GM19328 (cell line): ENCODE measurements around the gene MLKL.
"Not testable (repeated sequence)": the region's sequence is repeated elsewhere in the genome, so short reads cannot be mapped to it uniquely, and the experiment has no call there.

Experiments
- ATAC-seq: cut with Tn5 transposase; IDR thresholded peaks from one replicate; pipeline ENCODE4 v1.9.1; 2021; ENCODE audit warnings: mild to moderate bottlenecking, moderate library complexity; ENCODE audit not compliant: unreplicated experiment

MLKL gene

DNA sequence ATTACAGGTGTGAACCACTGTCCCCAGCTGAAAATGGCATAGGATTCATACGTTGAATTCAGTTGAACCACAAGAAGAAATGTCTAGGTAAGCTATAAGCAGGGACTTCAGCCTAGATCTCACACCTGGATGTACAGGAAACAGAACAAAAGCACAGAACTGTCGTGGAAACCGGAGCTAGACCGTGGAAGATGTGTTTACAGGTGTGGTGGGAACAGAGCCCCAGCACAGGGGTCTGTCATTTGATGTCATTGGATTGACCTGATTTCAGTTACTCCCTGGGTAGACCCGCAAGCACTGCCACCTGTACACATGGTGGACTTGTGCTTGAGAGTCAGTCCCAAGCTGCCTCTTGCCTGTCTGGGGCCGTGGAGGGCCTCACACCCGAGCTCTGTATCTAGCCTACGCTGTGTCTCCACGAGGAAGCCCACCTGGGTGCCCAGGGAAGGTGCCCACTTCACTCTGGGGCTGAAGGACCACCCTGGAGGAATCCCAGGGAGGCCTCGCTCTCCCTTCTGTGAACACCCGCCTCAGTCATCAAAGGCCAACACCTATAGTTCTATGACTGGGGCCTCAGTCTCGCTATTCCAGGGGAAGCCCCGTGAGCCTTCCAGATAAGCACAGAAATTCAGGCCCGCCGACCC is 32.2 kb upstream of the MLKL start:
- ATAC-seq, result no peak

GRCh38 chr16:74731853-74732477 is 31.3 kb upstream of the MLKL start:
- ATAC-seq, result no peak

GRCh38 chr16:74729783-74730683 is 29.4 kb upstream of the MLKL start:
- no peak for ATAC-seq

DNA sequence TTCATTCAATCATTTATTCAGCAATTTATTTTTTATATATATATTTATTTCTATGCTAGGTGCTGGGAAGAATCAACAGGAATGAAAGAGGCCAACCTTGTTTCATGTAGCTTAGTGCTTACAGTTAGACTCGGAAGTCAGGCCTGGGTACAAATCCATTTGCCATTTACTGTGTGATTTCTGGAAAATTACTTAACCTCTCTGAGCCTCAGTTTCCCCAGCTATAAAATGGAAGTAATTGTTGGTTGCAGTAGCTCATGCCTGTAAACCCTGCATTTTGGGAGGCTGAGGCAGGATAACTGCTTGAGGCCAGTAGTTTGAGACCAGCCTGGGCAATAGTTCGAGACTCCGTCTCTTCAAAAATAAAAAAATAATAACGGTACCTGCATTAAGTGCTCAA is 27.2 kb upstream of the MLKL start:
- no peak for ATAC-seq

DNA sequence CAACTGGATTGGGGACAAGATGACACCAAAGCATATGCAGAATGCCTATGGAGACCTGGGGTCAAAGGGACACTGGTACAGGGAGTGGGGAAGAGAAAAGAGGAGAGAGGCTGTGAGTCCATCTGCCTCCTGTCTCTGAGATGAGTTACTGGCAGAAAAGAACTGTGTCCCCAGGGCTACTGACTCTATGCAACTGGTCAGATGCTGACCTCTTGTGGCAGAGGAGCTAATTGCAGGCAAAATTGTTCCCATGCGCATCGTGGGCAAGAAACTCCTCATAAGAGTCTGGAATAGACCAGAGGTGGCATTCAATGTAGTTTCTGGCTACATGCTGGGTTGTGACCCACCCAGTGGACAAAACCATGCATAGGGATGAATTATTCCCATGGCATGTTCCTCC is 26.1 kb upstream of the MLKL start:
- ATAC-seq, result no peak

GRCh38 chr16:74725651-74726455 is 25.2 kb upstream of the MLKL start:
- ATAC-seq, result no peak

DNA sequence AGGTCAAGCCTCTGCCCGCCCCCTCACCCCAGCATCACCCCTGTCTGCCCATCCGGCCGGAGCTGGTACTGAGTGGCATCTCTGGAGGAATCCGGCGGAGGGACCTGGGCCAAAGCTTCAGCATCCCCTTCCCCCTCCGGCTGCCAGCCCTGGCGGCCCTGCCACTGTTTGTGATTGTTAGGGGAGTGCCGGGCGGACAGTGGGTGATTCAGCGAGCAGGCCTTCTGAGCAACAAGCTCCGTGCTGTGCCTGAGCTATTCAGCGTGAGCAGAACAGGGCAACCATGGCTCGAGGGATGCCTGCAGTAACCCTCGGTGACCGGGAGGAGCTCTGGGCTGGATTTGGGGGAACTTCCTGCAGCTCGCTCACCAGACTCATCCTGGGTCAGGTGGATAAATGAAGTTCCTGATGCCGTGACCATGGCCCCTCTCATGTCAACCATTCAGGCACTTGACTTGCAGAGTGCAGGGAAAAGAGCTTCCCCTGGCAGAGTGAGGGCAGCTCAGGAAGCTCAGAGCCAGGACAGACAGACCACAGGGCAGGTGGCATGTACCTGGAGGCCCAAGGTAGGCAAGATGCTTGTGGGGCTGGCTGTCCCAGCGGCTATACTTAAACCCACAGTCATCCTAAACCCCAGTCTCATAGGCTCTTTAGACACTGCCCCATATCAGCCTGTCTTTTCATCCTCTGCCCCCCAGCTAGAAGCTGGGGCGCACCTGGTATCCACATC is 24.3 kb upstream of the MLKL start:
- ATAC-seq, result no peak

GRCh38 chr16:74723256-74723655 is 22.6 kb upstream of the MLKL start:
- ATAC-seq, result no peak

- not testable (repeated sequence) for ATAC-seq
These were observed 21.5 kb upstream of the MLKL start for GRCh38 chr16:74722156-74722555.

GRCh38 chr16:74721716-74722115 is 21.1 kb upstream of the MLKL start:
- no peak for ATAC-seq

- no peak for ATAC-seq
These were observed 19.9 kb upstream of the MLKL start for GRCh38 chr16:74720579-74720978.

DNA sequence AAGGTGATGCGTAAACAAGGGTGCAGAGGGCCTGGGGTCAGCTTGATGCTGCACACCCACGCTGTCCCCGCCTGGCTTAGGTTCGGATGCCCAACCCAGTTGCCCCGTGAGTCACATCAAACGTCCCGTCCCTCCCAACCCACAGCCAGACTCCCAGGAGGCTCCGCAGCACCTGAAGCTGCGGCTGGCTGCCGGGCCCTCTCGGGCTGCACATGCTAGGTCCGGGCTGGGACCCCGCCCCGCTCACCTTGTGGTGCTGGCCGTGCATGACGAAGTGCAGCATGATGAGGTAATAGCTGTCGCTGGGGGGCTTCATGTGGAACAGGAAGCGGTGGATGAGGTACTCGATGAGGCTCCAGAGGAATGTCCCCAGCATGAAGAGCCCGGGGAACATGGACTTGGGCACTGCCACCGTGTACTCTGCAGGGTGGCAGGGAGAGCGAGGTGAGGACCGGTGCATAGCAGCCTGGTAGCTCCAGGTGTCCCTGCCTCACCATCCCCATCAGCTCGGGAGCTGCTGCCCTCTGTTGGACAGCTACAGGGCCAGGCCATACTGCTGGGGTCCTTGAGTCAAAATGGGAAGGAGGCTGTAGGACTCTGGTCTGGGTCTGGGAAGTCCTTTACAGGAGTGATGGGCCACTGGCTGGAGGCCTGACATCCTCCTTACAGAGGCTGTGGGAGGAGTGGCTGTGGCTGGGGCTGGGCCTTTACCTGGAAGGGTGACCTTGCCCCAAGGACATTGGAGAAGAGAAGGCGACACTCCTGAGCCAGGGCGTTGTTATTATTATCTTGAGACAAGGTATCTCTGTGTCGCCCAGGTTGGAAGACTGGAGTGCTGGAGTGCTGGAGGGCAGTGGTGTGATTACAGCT is 18.3 kb upstream of the MLKL start:
- no peak for ATAC-seq

DNA sequence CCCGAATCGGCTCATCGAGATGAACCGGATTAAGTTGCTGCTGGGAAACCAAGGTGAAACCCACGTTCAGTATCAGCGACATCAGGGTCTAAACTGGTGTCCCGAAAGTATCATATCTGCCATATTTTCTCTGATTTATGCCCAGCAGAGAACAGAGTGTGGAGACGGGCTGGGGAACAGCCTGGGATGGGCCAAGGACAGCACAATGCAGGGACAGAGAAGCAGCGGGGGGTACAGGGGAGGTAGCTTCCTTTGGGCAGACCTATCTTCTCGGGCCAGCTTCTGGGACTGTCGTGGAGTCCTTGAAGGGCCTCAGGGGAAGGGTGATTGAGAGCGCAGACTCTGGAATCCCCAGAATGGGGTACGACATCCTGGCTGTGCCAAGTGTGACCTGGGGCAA is 17.5 kb upstream of the MLKL start:
- no peak for ATAC-seq

- no peak for ATAC-seq
These were observed 16.7 kb upstream of the MLKL start for GRCh38 chr16:74717367-74717766.

DNA sequence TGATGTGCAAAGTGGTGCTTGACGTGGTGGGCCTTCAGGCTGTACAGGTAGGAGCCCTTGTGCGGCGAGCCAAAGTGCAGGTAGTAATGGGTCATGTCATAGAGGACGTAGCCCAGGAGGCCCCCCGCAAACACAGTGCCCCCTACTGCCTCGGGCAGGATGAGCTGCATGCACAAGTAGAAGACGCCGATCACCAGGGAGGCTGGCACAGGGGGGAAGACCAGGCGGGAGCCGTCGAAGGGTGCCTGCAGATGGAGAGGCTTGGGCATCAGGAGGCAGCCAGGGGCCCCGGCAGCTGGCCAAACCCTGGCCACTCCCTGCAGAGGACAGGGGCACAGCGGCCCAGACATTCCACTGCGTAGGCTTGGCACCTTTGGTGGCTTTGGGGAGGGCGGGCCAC is 15.7 kb upstream of the MLKL start:
- ATAC-seq, result no peak

DNA sequence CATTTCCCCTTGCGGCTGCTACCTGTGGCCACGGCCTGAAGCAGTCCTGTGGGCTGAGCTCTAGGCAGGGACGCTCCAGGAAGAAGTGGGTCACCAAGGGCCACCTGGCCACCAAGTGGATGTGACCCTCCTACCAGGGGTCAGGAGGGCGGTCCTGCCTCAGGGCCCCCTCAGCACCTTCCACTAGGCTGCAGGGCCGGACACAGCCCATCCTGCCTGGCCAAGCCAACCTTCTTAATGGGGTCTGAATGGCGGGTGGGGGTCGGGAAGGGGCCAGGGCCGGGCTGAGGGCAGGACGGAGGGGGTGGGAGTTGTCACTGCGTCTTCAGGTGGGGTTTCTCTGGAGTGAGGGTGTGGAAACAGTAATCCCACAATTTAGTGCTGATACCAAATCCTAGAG is 13.2 kb upstream of the MLKL start:
- ATAC-seq, result no peak

GRCh38 chr16:74713325-74713724 is 12.7 kb upstream of the MLKL start:
- ATAC-seq, result no peak

- ATAC-seq, result no peak
These were observed 11.3 kb upstream of the MLKL start for GRCh38 chr16:74711938-74712337.

- ATAC-seq, result no peak
These were observed 9.7 kb upstream of the MLKL start for GRCh38 chr16:74710401-74710800.
